Tibial nerve (tissue), 3 donors: ENCODE results near the gene GNG3.

Source experiments
- POLR2A ChIP-seq, 2 donors: fragments of 450-650 bp; IDR thresholded peaks; one replicate each; pipeline ENCODE4 v1.6.1; 2017; ENCODE audit warnings: antibody characterized with exemption in 2 of 2, mild to moderate bottlenecking in 2 of 2, moderate library complexity in 2 of 2
- TF ChIP-seq, protein P1 (sequence below), 5 experiments: fragments of 200-600 bp in 3 of 5; fragments of 450-650 bp in 2 of 5; sonication (generic) in 3 of 5; IDR thresholded peaks; one replicate each; pipeline ENCODE4 v1.5.1; 2016 to 2019; ENCODE audit warnings: antibody characterized with exemption in 5 of 5, mild to moderate bottlenecking in 3 of 5, moderate library complexity in 2 of 5

GRCh38 chr11:62705413-62705812 lies 2.1 kb upstream of the GNG3 start:
- TF ChIP-seq, protein P1, sequence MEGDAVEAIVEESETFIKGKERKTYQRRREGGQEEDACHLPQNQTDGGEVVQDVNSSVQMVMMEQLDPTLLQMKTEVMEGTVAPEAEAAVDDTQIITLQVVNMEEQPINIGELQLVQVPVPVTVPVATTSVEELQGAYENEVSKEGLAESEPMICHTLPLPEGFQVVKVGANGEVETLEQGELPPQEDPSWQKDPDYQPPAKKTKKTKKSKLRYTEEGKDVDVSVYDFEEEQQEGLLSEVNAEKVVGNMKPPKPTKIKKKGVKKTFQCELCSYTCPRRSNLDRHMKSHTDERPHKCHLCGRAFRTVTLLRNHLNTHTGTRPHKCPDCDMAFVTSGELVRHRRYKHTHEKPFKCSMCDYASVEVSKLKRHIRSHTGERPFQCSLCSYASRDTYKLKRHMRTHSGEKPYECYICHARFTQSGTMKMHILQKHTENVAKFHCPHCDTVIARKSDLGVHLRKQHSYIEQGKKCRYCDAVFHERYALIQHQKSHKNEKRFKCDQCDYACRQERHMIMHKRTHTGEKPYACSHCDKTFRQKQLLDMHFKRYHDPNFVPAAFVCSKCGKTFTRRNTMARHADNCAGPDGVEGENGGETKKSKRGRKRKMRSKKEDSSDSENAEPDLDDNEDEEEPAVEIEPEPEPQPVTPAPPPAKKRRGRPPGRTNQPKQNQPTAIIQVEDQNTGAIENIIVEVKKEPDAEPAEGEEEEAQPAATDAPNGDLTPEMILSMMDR (IDR thresholded peaks at IDR 0.05), result no peak
- no peak for TF ChIP-seq POLR2A (IDR thresholded peaks at IDR 0.05)
